NOMO-1 treated with dmso at 0.1 percent for 144 hours (cell line): ENCODE results near the gene MYH8.

Experiments used
- DNase-seq: peaks from one replicate; lab custom pipeline; 2025; ENCODE audit not compliant: unreplicated experiment; lab: John Stamatoyannopoulos, UW

Gene MYH8

GRCh38 chr17:10421900-10422542, at the start of gene MYH8:
TSS of gene MYH8 (minus strand) at chr17:10421950. CDS start at chr17:10420227, 1,723 bp downstream.
- DNase-seq, result no peak

GRCh38 chr17:10469459-10469858, 47.7 kb upstream of the MYH8 start, which contains the start of gene MYH4:
TSS of gene MYH4 (minus strand) at chr17:10469559. CDS start at chr17:10466745, 2,814 bp downstream.
- no peak for DNase-seq

GRCh38 chr17:10463402-10463801, 41.7 kb upstream of the MYH8 start:
- no peak for DNase-seq

GRCh38 chr17:10460062-10460461, 38.3 kb upstream of the MYH8 start:
- DNase-seq, result no peak

GRCh38 chr17:10458701-10459100, 37.0 kb upstream of the MYH8 start:
- DNase-seq, result no peak

- no peak for DNase-seq
Observed at GRCh38 chr17:10457952-10458351, 36.2 kb upstream of the MYH8 start.

- DNase-seq, result no peak
Observed at GRCh38 chr17:10447026-10447931, 25.5 kb upstream of the MYH8 start.

GRCh38 chr17:10439816-10440215, 18.1 kb upstream of the MYH8 start:
- no peak for DNase-seq

GRCh38 chr17:10435096-10435495, 13.3 kb upstream of the MYH8 start:
- DNase-seq, result no peak

GRCh38 chr17:10429421-10430045, 7.8 kb upstream of the MYH8 start:
- DNase-seq, result no peak

- no peak for DNase-seq
Observed at GRCh38 chr17:10428781-10429180, 7.0 kb upstream of the MYH8 start.

- DNase-seq, result no peak
Observed at GRCh38 chr17:10421211-10421610, 539 bp downstream of the MYH8 start.

GRCh38 chr17:10420811-10421210, 939 bp downstream of the MYH8 start:
- DNase-seq, result no peak

GRCh38 chr17:10417431-10417830, 4.3 kb downstream of the MYH8 start:
- no peak for DNase-seq

GRCh38 chr17:10415161-10415560, 6.6 kb downstream of the MYH8 start:
- no peak for DNase-seq

GRCh38 chr17:10403589-10403988, 18.2 kb downstream of the MYH8 start:
- no peak for DNase-seq

- no peak for DNase-seq
Observed at GRCh38 chr17:10398352-10398751, 23.4 kb downstream of the MYH8 start.

- DNase-seq, result no peak
Observed at GRCh38 chr17:10396524-10397163, 25.1 kb downstream of the MYH8 start.

GRCh38 chr17:10394201-10394887, 27.4 kb downstream of the MYH8 start:
- no peak for DNase-seq

- no peak for DNase-seq
Observed at GRCh38 chr17:10392880-10393279, 28.9 kb downstream of the MYH8 start.

GRCh38 chr17:10385871-10386270, 35.9 kb downstream of the MYH8 start:
- no peak for DNase-seq
